HepG2 (cell line): ENCODE measurements around the gene IBTK.

Experiments used
- DMAP1 ChIP-seq: IDR thresholded peaks from 2 replicates; pipeline ENCODE4 v1.6.1; 2016
- EP300 ChIP-seq, 3 experiments: sonication (generic) in 1 of 3; formaldehyde crosslinking in 1 of 3; IDR thresholded peaks; 2 replicates each; pipeline versions ENCODE4 v1.5.1 to v1.6.1; 2011 to 2020; ENCODE audit warnings: low read depth in 2 of 3, low read length in 2 of 3, borderline replicate concordance in 1 of 3, improper control_type of control experiment in 1 of 3, mild to moderate bottlenecking in 1 of 3, missing genetic modification reagents in 1 of 3, moderate library complexity in 1 of 3
- ESRRA ChIP-seq: sonication (generic); formaldehyde crosslinking; IDR thresholded peaks from 2 replicates; pipeline ENCODE4 v1.5.1; 2020; ENCODE audit warnings: mild to moderate bottlenecking, low read depth, missing genetic modification reagents
- HNRNPL ChIP-seq: fragments of 200-400 bp; formaldehyde crosslinking; IDR thresholded peaks from 2 replicates; pipeline ENCODE4 v1.6.1; 2017; ENCODE audit warnings: mild to moderate bottlenecking, low read depth, low read length
- JUND ChIP-seq: sonication (generic); formaldehyde crosslinking; IDR thresholded peaks from 2 replicates; pipeline ENCODE4 v1.8.0; 2022; ENCODE audit warnings: mild to moderate bottlenecking, missing genetic modification reagents
- NFE2L2 ChIP-seq: fragments of 150-350 bp; IDR thresholded peaks from 2 replicates; pipeline ENCODE4 v1.6.1; 2014; ENCODE audit warnings: low read length
- POLR2A ChIP-seq, 2 experiments: IDR thresholded peaks; 2 replicates each; pipeline ENCODE4 v1.6.1; 2011; ENCODE audit warnings: low read depth in 2 of 2, low read length in 2 of 2, mild to moderate bottlenecking in 1 of 2, moderate library complexity in 1 of 2; ENCODE audit not compliant: insufficient read depth in 1 of 2
- RXRA ChIP-seq: sonication (generic); formaldehyde crosslinking; IDR thresholded peaks from 2 replicates; pipeline ENCODE4 v1.5.1; 2020; ENCODE audit warnings: missing genetic modification reagents
- SRSF4 ChIP-seq: fragments of 200-400 bp; formaldehyde crosslinking; IDR thresholded peaks from one replicate; pipeline ENCODE4 v1.6.1; 2018; ENCODE audit warnings: mild to moderate bottlenecking, low read depth, low read length, moderate library complexity; ENCODE audit not compliant: poor library complexity, severe bottlenecking
- TAF1 ChIP-seq: sonication (generic); formaldehyde crosslinking; IDR thresholded peaks from 2 replicates; pipeline ENCODE4 v1.4.0; 2020; ENCODE audit warnings: missing genetic modification reagents
- YY1 ChIP-seq: IDR thresholded peaks from 2 replicates; pipeline ENCODE4 v1.6.1; 2011; ENCODE audit warnings: low read length, low read depth, moderate library complexity, mild to moderate bottlenecking; ENCODE audit not compliant: insufficient read depth, insufficient replicate concordance
- ZNF337 ChIP-seq: sonication (generic); formaldehyde crosslinking; IDR thresholded peaks from 2 replicates; pipeline ENCODE4 v1.5.1; 2020; ENCODE audit warnings: missing genetic modification reagents, low read depth, mild to moderate bottlenecking, borderline replicate concordance
- ZNF512 ChIP-seq: sonication (generic); formaldehyde crosslinking; IDR thresholded peaks from 2 replicates; pipeline ENCODE4 v1.4.0; 2020; ENCODE audit warnings: mild to moderate bottlenecking, missing genetic modification reagents
- TF ChIP-seq, protein P1 (sequence below), 2 experiments: sonication (generic) in 1 of 2; formaldehyde crosslinking in 1 of 2; IDR thresholded peaks; 2 replicates each; pipeline versions ENCODE4 v1.5.1 to v1.6.1; 2011 to 2020; ENCODE audit warnings: borderline replicate concordance in 1 of 2, low read depth in 1 of 2, low read length in 1 of 2, mild to moderate bottlenecking in 1 of 2, missing genetic modification reagents in 1 of 2, moderate library complexity in 1 of 2

GRCh38 chr6:82131441-82131840 is 116.1 kb downstream of the IBTK start:
- no peak for TF ChIP-seq YY1
- no peak for TF ChIP-seq NFE2L2
- TF ChIP-seq EP300 (IDR thresholded peaks at IDR 0.05; ENCODE audit: low read depth in 2 of 2, low read length in 2 of 2) = no peak
- no peak for TF ChIP-seq EP300 (CRISPR knock-in tag; IDR thresholded peaks at IDR 0.05; ENCODE audit: borderline replicate concordance)
- no peak for TF ChIP-seq HNRNPL
- no peak for TF ChIP-seq DMAP1 (CRISPR knock-in tag)
- no peak for TF ChIP-seq ESRRA (CRISPR knock-in tag)
- no peak for TF ChIP-seq ZNF337 (CRISPR knock-in tag)
- TF ChIP-seq ZNF512 = no peak
- no peak for TF ChIP-seq SRSF4
- TF ChIP-seq JUND (CRISPR knock-in tag) = no peak
- TF ChIP-seq RXRA (CRISPR knock-in tag) = no peak
- no peak for TF ChIP-seq TAF1 (CRISPR knock-in tag)
- TF ChIP-seq, protein P1, sequence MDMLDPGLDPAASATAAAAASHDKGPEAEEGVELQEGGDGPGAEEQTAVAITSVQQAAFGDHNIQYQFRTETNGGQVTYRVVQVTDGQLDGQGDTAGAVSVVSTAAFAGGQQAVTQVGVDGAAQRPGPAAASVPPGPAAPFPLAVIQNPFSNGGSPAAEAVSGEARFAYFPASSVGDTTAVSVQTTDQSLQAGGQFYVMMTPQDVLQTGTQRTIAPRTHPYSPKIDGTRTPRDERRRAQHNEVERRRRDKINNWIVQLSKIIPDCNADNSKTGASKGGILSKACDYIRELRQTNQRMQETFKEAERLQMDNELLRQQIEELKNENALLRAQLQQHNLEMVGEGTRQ (IDR thresholded peaks at IDR 0.05; ENCODE audit: low read depth, low read length) = no peak
- TF ChIP-seq, protein P1 (CRISPR knock-in tag; IDR thresholded peaks at IDR 0.05; ENCODE audit: borderline replicate concordance) = no peak
- no peak for TF ChIP-seq POLR2A (IDR thresholded peaks at IDR 0.05; ENCODE audit: insufficient read depth in 1 of 2, low read depth in 2 of 2, low read length in 2 of 2)
